Activated CD4-positive, alpha-beta T cell treated with anti-CD3 and anti-CD28 coated beads, Interleukin-2, amount 50 U/mL, for 24 hours (primary cell): Measurements from ENCODE around the gene UNC80.
"Not testable (repeated sequence)": the region's sequence is repeated elsewhere in the genome, so short reads cannot be mapped to it uniquely, and the experiment has no call there.

Experiments used
- DNase-seq, 2 donors: peaks; one replicate each; pipeline ENCODE4 v3.0.0-alpha.2; 2020; ENCODE audit warnings: low read depth in 1 of 2, low spot score in 1 of 2

UNC80 gene, protein sequence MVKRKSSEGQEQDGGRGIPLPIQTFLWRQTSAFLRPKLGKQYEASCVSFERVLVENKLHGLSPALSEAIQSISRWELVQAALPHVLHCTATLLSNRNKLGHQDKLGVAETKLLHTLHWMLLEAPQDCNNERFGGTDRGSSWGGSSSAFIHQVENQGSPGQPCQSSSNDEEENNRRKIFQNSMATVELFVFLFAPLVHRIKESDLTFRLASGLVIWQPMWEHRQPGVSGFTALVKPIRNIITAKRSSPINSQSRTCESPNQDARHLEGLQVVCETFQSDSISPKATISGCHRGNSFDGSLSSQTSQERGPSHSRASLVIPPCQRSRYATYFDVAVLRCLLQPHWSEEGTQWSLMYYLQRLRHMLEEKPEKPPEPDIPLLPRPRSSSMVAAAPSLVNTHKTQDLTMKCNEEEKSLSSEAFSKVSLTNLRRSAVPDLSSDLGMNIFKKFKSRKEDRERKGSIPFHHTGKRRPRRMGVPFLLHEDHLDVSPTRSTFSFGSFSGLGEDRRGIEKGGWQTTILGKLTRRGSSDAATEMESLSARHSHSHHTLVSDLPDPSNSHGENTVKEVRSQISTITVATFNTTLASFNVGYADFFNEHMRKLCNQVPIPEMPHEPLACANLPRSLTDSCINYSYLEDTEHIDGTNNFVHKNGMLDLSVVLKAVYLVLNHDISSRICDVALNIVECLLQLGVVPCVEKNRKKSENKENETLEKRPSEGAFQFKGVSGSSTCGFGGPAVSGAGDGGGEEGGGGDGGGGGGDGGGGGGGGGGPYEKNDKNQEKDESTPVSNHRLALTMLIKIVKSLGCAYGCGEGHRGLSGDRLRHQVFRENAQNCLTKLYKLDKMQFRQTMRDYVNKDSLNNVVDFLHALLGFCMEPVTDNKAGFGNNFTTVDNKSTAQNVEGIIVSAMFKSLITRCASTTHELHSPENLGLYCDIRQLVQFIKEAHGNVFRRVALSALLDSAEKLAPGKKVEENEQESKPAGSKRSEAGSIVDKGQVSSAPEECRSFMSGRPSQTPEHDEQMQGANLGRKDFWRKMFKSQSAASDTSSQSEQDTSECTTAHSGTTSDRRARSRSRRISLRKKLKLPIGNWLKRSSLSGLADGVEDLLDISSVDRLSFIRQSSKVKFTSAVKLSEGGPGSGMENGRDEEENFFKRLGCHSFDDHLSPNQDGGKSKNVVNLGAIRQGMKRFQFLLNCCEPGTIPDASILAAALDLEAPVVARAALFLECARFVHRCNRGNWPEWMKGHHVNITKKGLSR (N-terminal part only)

DNA sequence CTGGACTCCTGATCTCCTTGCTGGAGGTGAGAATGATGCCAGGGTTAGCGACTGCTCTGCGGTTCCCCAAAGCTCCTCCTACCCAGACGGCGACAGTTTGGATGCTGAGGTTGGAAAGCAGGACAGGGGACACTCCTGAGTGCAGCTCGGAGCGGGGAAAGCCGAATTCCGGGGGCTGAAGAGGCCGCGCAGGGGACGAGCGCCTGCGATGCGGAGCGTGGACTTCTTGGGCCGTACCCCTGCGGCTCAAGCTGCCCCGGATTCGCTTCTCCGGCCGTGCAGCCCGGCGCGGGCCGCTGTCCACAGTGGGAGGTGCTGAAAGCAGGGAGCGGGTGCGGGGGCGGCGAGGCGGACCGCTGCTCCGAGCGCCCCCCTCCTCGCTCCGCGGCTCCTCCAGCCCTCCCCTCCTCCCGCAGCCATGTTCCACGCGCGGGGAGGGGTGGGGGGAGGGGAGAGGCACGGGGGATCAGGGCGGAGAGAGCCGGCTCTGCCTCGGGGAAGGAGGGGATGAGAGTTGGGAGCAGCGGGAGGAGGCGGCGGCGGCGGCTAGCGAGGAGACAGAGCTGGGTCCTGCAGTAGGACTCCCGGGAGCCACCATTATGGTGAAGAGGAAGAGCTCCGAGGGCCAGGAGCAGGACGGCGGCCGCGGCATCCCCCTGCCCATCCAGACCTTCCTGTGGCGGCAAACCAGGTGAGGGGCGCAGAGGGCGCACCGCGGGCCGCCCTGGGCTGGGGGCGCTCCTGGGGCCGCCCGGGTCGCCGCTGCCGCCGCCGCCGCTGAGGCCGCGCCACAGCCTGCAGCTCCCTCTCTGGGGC, at the start of gene UNC80:
UNC80 (plus strand) TSS at position 359 of the 816 bp plus-strand sequence; CDS start at position 600, 241 bp downstream.
- DNase-seq: no peak

DNA sequence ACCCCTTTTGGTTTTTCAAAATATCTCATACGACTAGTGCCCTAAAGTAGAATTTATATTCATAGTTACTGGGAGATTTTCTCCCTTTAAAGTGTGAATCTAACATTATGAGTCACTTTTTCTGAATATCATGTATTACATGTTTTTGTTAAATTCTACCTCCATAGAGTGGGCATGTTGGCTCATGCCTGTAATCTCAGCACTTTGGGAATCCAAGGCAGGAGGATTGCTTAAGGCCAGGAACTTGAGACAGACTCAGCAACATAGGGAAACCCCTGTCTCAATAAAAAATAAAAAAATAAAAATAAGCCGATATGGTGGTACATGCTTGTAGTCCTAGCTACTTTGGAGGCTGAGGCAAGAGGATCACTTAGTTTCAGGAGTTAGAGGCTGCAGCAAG, 45.3 kb upstream of the UNC80 start:
- DNase-seq: no peak

DNA sequence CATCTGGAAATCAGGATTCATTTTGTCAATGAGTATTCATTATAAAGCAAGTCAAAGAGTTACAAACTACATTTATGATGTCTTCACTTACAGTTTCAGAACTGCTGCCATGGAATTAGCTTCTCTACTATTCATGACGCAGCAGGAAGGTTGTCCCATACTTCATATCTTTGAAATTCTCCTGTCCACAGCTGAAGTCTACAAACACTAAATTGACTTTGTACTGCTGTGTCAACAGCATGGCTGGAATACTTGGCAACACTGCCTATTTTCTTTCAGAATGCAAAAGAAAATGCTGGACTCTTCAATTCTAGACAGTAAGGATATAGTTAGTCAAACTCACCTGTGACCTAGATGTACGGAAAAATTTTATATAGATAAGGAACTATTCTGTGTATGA, 44.6 kb upstream of the UNC80 start:
- DNase-seq: no peak

DNA sequence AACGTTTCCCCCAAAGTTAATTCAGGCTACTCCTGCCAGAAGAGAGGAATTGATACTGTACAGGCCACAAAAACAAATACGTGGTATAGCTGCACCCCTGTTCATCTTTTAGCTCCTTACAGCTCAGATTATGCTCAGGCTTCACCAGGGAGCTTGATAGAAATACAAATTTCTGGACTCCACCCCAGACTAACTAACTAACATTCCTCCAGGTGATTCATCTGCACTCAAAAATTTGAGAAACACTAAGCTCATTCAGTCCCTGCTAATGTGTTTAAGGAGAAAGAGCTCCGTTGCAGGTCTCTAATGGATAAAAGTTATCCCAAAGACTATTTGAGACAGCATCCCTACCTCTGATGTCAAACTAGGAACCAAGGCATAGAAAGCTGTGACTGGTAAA, 36.8 kb upstream of the UNC80 start:
- DNase-seq: no peak

DNA sequence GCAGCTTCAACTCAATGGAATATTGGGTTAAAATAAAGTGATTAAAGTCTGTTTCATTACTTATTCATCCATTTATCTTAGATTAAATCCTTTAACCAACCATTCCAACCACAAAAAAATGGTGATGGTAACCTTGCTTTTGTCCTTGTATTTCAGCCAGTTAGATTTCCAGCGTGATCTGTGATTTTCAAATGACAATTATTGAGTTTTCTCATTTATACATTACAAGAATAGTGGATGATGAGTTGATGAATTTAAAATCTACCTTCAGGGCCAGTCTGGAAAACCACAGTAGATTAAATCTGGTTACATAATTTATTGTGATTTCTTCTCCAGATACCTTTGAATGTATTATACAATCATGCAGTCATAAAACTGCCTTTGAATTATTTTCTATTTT, 29.7 kb upstream of the UNC80 start:
- DNase-seq: no peak

DNA sequence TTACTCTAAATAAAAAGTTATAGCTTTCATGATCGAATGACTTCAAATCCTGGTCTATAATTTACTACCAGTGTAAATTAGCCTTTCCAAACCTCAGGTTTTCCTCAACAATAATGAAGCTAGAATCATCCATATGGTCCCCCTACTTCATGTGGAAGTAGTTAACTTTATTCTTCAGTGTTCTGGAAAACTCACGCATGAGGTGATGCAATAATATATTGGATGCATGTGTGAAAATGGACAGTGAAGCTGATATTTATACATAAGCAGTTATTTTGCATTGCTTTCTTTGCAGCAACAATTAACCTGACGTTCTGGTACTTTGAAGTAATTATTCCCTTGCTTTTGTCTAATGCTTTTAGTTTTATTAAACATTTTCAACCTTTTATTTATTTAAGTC, 18.6 kb upstream of the UNC80 start:
- DNase-seq: no peak

DNA sequence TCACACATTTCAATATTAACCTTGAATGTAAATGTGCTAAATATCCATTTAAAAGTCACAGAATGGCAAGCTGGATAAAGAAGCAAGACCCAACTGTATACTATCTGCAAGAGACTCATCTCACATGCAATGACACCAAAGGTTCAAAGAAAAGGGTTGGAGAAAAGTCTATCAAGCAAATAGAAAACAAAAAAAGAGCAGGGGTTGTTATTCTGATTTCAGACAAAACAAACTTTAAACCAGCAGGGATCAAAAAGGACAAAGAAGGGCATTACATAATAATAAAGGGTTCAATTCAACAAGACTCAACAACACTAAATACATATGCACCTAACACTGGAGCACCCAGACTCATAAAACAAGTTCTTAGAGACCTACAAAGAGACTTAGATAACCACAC, 14.5 kb upstream of the UNC80 start:
- no peak for DNase-seq

DNA sequence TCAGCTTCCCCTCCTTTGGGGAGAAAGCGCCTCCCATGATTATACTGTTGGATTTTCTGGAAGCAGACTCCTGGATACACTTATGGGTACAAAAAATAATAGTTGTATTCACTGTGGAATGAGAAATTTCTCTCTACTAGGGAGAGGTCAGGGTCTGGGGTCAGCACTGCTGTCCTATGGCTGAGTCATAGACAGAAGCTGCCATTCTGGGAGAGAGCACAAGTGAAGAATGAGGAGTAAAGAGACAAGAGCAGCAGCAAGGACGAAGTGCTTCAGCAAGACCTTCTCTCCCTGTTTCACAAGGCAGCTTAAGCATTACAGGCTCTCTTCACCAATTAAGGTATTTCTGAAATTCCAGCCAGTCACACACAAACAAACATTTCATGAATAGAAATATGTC, 10.1 kb upstream of the UNC80 start:
- no peak for DNase-seq

DNA sequence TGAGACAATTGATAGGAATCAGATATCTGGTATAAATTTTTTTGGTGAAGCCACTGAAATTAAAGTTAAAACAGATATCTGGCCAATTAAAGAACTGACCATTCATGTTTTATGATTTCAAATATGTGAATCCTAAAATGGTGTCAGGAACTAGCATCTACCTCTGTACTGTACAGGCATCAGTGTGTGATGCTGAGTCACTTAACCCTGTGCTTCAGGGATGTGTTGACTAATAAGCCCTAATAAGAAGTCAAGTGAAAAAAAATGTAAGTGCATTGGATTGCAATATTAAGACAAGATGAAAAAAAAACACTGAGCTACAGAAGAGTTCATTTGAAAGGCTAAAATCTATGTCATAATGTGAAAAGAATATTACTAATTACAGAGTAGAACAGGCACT, 9.1 kb upstream of the UNC80 start:
- DNase-seq: no peak

DNA sequence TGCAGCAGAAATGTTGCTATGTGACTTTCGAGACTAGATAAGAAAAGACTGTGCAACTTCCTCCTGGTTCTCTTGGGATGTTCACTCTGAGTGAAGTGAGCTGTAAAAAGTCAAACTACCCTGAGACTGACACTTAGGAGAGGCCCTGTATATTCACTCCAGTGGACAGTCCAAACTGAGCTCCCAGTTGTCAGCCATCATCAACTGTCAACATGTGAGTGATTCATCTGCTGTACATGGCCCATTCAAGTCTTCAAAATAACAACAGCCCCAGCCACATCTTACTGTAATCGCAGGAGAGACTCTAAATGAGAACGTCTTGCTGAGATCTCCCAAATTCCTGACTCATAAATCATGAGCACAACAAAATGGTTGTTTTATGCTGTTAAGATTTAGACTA, 8.5 kb upstream of the UNC80 start:
- DNase-seq: no peak

DNA sequence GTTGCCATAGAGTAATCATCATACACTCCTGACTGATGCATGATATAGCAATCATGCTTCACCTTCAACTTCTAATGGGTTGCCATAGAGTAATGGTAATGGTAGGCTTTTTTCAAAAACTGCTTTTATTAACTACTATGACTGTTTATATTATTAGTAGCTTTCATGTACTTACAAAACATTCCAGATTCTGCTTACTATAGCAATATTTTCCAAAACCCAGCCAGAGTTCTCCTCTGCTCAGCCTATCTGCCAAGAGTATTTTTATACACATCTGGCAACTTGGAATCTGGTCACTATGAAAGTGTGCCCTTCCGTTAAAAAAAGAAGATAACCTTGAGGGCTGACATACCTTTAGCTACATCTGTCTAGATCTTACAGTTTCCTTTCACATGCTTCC, 5.0 kb upstream of the UNC80 start:
- DNase-seq: no peak

DNA sequence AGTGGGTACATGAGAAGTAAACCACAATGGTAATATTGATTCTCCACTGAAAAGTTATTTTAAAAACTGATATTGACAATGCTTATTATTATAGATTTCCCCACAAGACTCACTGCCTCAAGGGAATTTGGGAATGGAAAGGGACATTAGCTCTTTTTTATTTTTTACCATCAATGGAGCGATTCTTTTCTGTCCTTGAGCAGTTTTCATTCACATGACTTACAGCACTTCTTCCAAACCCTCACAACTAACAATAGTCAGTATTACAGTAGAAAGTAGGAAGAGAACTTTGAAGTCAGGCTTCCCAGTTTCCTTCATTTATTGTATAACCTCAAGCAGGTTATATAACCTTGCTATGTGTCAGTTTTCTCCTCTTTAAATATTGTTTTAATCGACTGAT, 4.3 kb upstream of the UNC80 start:
- DNase-seq: no peak

DNA sequence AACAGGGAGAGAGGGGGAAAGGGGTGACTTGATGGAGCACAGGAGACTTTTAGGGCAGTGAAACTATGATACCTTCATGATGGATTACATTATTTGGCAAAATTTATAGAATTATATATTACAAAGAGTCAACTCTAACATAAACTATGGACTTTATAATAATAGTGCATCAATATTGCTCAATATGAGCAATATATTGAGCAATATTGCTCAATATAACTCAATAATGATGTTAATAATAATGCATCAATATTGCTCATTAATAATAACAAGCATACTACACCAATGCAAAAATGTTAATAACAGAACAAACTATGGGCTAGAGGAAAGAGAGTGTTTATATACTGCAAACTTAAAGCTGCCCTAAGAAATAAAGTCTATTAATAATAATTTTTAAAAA, 3.1 kb upstream of the UNC80 start:
- DNase-seq: no peak

DNA sequence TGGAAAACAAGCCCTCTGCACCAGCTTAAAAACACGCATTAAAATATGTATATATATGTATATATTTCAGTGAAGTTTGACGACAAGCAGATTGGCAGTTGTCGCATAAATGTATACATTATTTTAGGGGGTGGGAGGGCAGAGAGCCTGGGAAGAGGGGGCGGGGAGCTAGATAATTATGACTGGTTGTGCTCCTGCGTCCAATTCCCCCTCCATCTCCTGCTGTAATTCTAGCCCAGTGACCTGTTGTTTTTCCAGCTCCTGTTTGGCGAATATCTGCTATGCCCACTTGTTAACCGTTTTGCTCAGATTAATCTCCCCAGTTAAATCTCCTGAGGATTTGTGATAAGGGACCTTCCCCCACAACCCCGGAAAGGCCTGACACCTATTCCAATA, 656 bp downstream of the UNC80 start:
- DNase-seq: no peak

DNA sequence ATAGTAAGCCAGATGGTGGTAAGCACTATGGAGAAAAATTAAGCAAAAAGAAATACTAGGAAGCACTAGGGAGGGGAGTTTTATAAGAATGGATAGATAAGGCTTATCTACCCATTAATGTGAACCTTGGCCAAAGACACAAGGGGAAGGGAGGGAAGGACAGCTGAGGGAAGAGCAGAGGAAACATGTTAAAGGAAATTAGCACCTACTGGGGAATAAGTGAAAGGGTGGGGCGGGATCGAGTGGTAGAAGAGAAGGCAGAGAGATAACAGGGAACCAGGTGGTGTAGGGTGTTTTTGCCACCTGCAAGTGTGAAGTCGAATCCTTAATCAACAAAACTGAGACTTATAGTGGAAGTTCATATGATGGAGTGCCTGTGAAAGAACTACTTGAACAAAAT, 1.7 kb downstream of the UNC80 start:
- DNase-seq: no peak

DNA sequence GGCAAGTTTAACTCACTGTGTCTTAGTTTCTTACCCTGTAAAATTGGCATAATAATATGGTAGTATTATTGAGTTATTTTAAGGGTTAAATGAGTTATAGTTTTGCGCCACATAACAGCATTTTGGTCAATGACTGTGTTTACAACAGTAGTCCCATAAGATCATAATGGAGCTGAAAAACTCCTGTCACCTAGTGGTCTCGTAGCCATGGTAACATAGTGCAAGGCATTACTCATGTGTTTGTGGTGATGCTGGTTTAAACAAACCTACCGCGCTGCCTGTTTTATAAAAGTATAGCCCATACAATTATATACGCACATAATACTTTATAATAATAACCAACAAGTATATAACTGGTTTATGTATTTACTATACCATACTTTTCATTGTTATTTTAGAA, 15.8 kb downstream of the UNC80 start:
- DNase-seq: no peak

DNA sequence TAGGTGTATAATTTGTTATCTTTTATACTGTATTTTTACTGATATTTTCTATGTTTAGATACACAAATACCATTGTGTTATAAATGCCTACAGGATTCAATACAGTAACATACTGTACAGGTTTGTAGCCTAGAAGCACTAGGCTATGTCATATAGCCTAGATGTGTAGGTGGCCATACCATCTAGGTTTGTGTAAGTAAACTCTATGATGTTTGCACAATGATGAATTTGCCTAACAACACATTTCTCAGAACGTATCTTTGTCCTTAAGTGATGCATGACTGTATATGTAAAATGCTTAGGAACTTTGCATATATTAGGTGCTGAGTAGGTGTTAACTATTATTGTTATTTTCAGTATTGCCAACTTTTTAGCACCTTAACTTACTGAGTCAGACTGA, 17.3 kb downstream of the UNC80 start:
- DNase-seq: no peak

DNA sequence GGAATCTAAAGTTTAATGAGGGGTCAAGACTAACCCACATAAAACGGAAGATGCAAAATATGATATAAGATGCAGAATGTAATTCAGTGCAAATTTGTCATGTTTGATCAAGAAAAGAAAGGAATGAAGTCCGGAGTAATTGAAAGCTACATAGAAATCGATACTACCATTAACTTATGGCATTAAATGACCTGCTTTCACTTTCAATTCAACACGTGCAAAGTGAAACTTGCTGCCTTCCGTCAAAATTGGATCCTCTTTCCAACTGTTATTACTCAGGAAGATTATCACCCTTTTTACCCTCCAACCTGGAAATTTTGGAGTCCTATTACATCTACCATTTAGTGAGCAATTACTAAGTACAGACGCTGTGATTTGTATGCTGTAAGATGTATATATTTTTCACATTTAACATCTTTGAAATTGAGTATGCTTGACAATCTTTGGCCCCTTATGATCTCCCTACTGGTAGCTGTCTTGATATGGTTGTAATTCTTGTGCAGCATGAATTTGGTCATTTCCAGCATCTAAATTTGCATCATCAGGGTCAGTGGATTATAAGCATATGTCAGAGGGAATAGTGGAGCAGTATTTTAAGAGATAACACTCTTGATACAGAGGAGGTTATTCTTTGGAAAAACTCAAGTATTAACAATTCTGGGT, 18.6 kb downstream of the UNC80 start:
- no peak for DNase-seq

DNA sequence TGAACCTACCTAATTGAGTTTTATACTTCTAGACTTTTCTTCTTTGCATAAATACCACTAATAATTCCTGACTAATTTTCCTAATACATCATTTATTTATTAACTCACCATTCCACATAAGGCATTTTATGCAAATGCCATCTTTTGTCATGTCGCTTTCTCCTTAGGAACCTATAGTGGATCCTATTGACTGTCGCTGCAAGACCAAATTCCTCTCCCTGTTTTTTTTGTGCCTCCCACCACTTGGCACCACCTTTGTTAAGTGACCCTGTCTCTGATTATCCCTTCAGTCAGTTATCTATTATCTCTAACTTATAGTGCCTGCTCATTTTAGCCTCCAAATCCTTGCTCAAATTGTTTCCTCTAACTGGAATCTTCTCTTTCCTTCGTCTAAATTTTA, 19.5 kb downstream of the UNC80 start:
- no peak for DNase-seq

DNA sequence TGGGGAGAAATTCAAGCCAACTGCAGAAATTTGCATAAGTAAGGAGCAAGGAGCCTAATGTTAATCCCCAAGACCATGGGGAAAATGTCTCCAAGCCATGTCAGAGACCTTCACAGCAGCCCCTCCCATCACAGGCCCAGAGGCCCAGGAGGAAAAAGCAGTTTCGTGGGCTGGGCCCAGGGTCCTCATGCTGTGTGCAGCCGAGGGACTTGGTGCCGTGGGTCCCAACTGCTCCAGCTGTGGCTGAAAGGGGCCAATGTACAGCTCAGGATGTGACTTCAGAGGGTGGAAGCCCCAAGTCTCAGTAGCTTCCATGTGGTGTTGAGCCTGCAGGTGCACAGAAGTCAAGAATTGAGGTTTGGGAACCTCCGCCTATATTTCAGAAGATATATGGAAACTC, 23.8 kb downstream of the UNC80 start:
- DNase-seq: not testable (repeated sequence)
